BJ (cell line): ENCODE data around the gene SYNJ2. TPM values are rescaled to one million over a fixed set of nuclear protein-coding genes. Genes with fewer than 3 reads are reported as not detected.

Experiments used
- CTCF ChIA-PET: fragments of 350-600 bp; formaldehyde crosslinking; extraction: SDS; loops from one replicate; lab custom pipeline; 2021; ENCODE audit warnings: antibody characterized with exemption, inconsistent platforms; lab: Yijun Ruan, JAX
- POLR2A ChIA-PET: fragments of 300-600 bp; sonication (Branson Sonifier 250); formaldehyde crosslinking; extraction: SDS; loops from one replicate; lab custom pipeline; 2021; ENCODE audit warnings: antibody characterized with exemption; lab: Charles Lee
- DNase-seq: peaks from one replicate; pipeline ENCODE4 v3.0.0-alpha.2; 2011; ENCODE audit warnings: low read depth
- H3K27me3 ChIP-seq: 2 replicates; pipeline ENCODE4 v1.6.0; 2011; ENCODE audit warnings: low read length; ENCODE audit not compliant: control insufficient read depth, insufficient read depth
- H3K36me3 ChIP-seq: 2 replicates; pipeline ENCODE4 v1.5.1; 2011; ENCODE audit warnings: low read length; ENCODE audit not compliant: control insufficient read depth, insufficient read depth
- H3K4me3 ChIP-seq: 2 replicates; pipeline ENCODE4 v1.5.1; 2011; ENCODE audit warnings: low read depth, mild to moderate bottlenecking, control low read depth, low read length
- CTCF ChIP-seq: IDR thresholded peaks from 2 replicates; pipeline ENCODE4 v1.5.1; 2011; ENCODE audit warnings: low read depth, mild to moderate bottlenecking, control low read depth, inconsistent platforms, low read length, moderate library complexity; ENCODE audit not compliant: insufficient read depth
- polyA plus RNA-seq: library from polyadenylated mRNA; depleted of rRNA; stranded (reverse); fragments of >200 nt; gene quantifications from 2 replicates; pipeline ENCODE4 v1.2.3, GENCODE V29; 2011

Gene SYNJ2
- polyA plus RNA-seq, 1 experiment = 29.9 TPM

- Histone ChIP-seq H3K4me3 (no peak overlapping the region), H3K36me3 (no peaks in the 10 kb centered on the region), H3K27me3 (no peaks in the 10 kb centered on the region)
- TF ChIP-seq CTCF = no peak
- no peak for DNase-seq
- ChIA-PET CTCF (interaction anchor here (0.9 to 2.0 kb wide), 3 partner anchors 22 to 33 kb away, joined by 3 to 7 read pairs (median 3); no protein-coding TSS in a partner anchor), POLR2A (no interaction called here)
Observed at GRCh38 chr6:158109748-158110147, 128.1 kb downstream of the SYNJ2 start.

GRCh38 chr6:158110986-158111385 is 129.3 kb downstream of the SYNJ2 start:
- POLR2A ChIA-PET = no interaction called here
- no peak overlapping the region for H3K4me3 ChIP-seq
- DNase-seq = no peak
- no peaks in the 10 kb centered on the region for H3K27me3 ChIP-seq
- no peaks in the 10 kb centered on the region for H3K36me3 ChIP-seq
- CTCF ChIA-PET = interaction anchor here (1.0 to 2.0 kb wide), 3 partner anchors 21 to 32 kb away, joined by 3 to 7 read pairs (median 3); no protein-coding TSS in a partner anchor
- no peak for TF ChIP-seq CTCF

GRCh38 chr6:158111987-158112386 is 130.3 kb downstream of the SYNJ2 start:
- TF ChIP-seq CTCF = no peak
- POLR2A ChIA-PET = no interaction called here
- DNase-seq = no peak
- Histone ChIP-seq H3K4me3 (no peak overlapping the region), H3K27me3 (no peaks in the 10 kb centered on the region), H3K36me3 (no peaks in the 10 kb centered on the region)
- CTCF ChIA-PET = interaction anchor here (0.6 kb wide), 1 partner anchor 52 kb away, joined by 3 read pairs; no protein-coding TSS in a partner anchor

- CTCF ChIA-PET = no interaction called here
- DNase-seq = no peak
- Histone ChIP-seq H3K36me3 (no peaks in the 10 kb centered on the region), H3K4me3 (no peak overlapping the region), H3K27me3 (no peaks in the 10 kb centered on the region)
- POLR2A ChIA-PET = no interaction called here
- TF ChIP-seq CTCF = no peak
Observed at GRCh38 chr6:158113802-158114201, 132.1 kb downstream of the SYNJ2 start.

- no peak overlapping the region for H3K4me3 ChIP-seq
- no peaks in the 10 kb centered on the region for H3K36me3 ChIP-seq
- H3K27me3 ChIP-seq = no peaks in the 10 kb centered on the region
- DNase-seq = no peak
- TF ChIP-seq CTCF = no peak
- POLR2A ChIA-PET = no interaction called here
- CTCF ChIA-PET = interaction anchor here (0.6 kb wide), 1 partner anchor 10 kb away, joined by 3 read pairs; no protein-coding TSS in a partner anchor
Observed at GRCh38 chr6:158115102-158115501, 133.4 kb downstream of the SYNJ2 start.
